ENCODE results near the gene HSD17B12. TPM values are rescaled to one million over a fixed set of nuclear protein-coding genes. Genes with fewer than 3 reads are reported as not detected.
A peak's percentile ranks its signal among the peaks of the same experiment; 100 is the strongest.
"Not testable (repeated sequence)": the region's sequence is repeated elsewhere in the genome, so short reads cannot be mapped to it uniquely, and the experiment has no call there.

The HSD17B12 gene
- 71.2 and 77.6 TPM in 2 replicates for total RNA-seq (2014; rRNA removed; shearing (Covaris generic))
- 78.9 and 99.9 TPM in 2 replicates for polyA plus RNA-seq (2015; cell fraction: cytosol; rRNA removed)
- polyA plus RNA-seq (2015; cell fraction: nucleus; rRNA removed), result 91.2 and 103 TPM in 2 replicates

GRCh38 chr11:43680521-43681400 is at the start of gene HSD17B12:
HSD17B12 (plus strand) TSS chr11:43680738; CDS start chr11:43680828, 90 bp downstream.
- peak; percentile 99 for DNase-seq (ENCODE audit: low read depth)

DNA sequence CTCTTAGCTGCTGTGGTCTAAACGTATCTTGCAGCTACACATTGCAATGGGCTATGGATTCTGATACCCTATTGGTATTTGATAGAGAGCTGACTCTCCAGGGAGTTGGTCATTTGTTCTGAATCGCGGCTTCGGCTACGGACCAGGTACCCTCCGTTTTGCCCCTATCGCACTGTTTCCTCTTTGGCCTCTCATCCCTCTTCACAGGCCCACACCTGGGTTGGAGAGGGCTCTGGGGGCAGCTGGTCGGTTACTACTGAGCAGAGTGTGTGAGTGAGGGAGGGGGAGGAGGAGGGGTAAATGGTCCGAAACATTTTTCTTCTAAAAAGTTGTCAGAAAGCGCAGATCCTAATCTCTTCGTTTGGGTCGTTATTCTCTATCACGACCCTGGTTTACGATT is 48.8 kb upstream of the HSD17B12 start:
- DNase-seq (ENCODE audit: low read depth), result no peak

DNA sequence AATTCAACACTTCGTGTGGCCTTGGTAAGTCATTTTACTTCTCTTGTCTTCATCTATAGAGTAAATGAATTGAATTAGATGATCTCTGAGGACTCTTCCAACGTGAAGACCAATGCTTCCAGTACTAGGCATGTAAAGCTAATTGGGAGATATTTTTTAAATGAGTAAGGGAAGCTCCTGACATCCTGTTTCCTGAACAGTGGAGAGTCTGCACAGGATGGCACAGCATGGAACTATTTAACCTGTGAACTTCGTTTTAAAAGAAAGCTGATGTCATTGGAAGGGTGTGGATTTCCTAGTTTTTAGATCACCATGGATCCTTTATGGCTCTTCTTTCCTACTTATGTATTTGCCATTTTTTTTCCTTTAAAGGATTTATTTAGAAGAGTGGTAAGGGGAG is 48.4 kb upstream of the HSD17B12 start:
- peak; percentile 78 for DNase-seq (ENCODE audit: low read depth)

GRCh38 chr11:43638717-43639116 is 41.8 kb upstream of the HSD17B12 start:
- DNase-seq (ENCODE audit: low read depth), result no peak

GRCh38 chr11:43639224-43639623 is 41.3 kb upstream of the HSD17B12 start:
- DNase-seq (ENCODE audit: low read depth), result no peak

- DNase-seq (ENCODE audit: low read depth), result no peak
Measured at GRCh38 chr11:43639920-43640319, 40.6 kb upstream of the HSD17B12 start.

GRCh38 chr11:43643898-43644620 is 36.5 kb upstream of the HSD17B12 start:
- peak; percentile 81 for DNase-seq (ENCODE audit: low read depth)

DNA sequence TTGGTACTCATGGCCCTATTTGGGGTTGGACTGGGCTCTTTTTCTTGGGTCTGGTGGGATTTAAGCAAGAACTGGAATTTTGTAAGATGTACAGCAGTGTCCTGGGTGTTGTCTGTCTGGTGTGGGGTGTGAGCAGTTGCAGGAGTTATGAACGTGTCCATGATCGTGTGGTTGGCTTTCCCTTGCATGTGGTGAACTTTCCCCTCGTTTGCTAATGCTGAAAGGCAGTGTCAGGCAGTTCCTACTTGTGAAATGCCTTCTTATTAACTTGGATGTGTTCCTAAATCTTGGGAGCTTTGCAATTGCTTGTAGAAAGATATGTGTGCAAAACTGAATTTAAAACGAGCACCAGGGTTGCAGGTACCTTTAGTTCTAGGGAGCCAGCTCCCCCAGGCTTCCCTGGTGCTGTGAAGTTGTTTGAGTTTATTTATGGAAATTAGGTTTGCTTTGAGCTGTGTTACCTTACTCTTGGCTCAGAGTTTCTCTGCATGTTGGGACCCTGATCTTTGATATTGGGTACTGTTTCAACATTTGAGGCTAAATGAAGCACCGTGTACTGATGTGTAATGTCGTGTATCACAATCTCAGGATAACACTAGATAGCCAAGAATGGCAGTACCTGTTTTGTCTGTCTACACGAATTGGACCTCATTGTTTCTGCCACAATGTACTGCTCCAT is 35.8 kb upstream of the HSD17B12 start:
- no peak for DNase-seq (ENCODE audit: low read depth)

GRCh38 chr11:43646767-43647166 is 33.8 kb upstream of the HSD17B12 start:
- DNase-seq (ENCODE audit: low read depth), result no peak

DNA sequence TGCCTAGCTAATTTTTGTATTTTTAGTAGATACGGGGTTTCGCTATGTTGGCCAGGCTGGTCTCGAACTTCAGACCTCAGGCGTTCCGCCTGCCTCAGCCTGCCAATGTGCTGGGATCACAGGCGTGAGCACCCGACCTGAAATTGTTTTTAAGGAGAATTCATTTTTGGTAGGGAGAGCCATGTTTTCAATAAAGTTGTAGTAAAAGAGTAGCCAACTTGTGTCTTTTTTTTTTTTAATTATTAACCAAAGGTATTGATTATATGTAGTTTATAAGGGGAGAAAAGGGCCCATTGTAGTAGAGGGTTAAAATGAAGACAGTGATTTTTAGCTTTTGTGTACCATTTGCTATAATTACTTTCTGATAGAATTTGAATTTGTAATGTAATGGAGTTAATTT is 31.6 kb upstream of the HSD17B12 start:
- no peak for DNase-seq (ENCODE audit: low read depth)

GRCh38 chr11:43649501-43649900 is 31.0 kb upstream of the HSD17B12 start:
- no peak for DNase-seq (ENCODE audit: low read depth)

DNA sequence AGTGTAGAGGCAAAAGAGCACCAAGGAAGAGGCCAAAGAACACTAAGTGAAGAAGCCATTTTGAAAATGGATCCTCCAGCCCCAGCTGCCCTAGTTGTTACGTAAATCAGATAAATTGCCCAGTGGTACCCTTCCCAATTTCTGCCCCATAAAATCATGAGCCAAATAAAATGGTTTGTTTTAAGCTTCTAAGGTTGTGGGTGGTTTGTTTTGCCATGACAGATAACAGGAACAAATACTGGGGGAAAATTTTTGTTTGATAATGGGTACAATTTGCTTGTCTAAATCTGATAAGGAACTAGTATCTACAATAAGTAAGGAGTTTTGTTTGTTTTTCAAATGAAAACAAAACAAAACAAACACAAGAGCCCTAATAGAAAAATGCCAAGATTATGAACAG is 30.6 kb upstream of the HSD17B12 start:
- no peak for DNase-seq (ENCODE audit: low read depth)

DNA sequence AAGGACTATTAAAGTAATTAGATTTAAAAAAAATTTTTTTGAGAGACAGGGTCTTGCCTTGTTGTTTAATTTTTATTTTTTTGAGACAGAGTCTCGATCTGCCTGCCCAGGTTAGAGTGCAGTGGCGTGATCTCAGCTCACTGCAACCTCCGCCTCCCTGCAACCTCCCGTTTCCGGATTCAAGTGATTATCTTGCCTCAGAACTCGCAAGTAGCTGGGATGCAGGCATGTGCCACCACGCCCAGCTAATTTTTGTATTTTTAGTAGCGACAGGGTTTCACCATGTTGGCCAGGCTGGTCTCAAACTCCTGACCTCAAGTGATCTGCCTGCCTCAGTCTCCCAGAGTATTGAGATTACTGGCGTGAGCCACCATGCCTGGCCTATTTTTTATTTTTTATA is 17.5 kb upstream of the HSD17B12 start:
- not testable (repeated sequence) for DNase-seq (ENCODE audit: low read depth)

GRCh38 chr11:43664295-43664694 is 16.2 kb upstream of the HSD17B12 start:
- no peak for DNase-seq (ENCODE audit: low read depth)

GRCh38 chr11:43671284-43671683 is 9.3 kb upstream of the HSD17B12 start:
- DNase-seq (ENCODE audit: low read depth), result not testable (repeated sequence)

DNA sequence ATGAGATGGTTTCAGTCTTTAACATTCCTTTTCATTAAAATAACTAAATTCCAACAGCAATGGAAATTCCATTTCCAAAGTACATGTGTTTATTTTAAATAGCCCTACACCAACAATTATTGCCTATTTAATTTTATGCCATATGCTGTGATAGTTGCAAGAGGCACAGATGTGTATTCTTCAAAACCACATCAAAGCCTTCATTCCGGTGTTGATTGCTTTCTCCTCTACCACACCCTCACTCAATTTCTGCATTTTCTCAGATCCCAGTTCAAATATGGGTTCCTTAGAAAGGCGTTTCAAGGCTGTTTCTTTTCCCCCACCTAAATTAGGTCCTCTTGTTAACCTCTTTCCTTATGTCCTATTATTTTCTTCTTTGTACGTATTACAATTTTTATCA is 6.0 kb upstream of the HSD17B12 start:
- DNase-seq (ENCODE audit: low read depth), result no peak

GRCh38 chr11:43676933-43677332 is 3.6 kb upstream of the HSD17B12 start:
- no peak for DNase-seq (ENCODE audit: low read depth)

GRCh38 chr11:43681401-43681942 is 934 bp downstream of the HSD17B12 start:
- DNase-seq (ENCODE audit: low read depth), result peak; percentile 12

DNA sequence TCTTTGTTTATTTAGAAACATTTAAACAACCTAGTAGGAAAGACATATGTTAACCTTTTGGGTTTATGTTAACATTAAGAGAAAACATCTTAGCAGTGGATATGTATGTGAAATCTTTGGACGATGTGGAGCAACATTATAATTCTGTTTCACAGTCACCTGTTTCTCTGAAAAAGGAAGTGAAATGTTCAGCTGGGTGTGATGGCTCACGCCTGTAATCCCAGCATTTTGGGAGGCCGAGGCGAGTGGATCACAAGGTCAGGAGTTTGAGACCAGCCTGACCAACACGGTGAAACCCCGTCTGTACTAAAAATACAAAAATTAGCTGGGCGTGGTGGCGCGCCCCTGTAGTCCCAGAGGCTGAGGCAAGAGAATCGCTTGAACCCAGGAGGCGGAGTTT is 1.5 kb downstream of the HSD17B12 start:
- not testable (repeated sequence) for DNase-seq (ENCODE audit: low read depth)

- DNase-seq (ENCODE audit: low read depth), result no peak
Measured at GRCh38 chr11:43685440-43685839, 4.9 kb downstream of the HSD17B12 start.

- no peak for DNase-seq (ENCODE audit: low read depth)
Measured at GRCh38 chr11:43686207-43686606, 5.7 kb downstream of the HSD17B12 start.

Measured in HT1080 (cell line).